B cell (primary cell): ENCODE measurements around the gene CLASRP. TPM values are rescaled to one million over a fixed set of nuclear protein-coding genes. Genes with fewer than 3 reads are reported as not detected.

Experiments
- ATAC-seq: fragments of 200-7000 bp; cut with Tn5 transposase; one replicate; pipeline ENCODE4 v1.10.0; 2021; ENCODE audit warnings: low read depth, mild to moderate bottlenecking, moderate number of reproducible peaks, moderate library complexity
- CTCF ChIA-PET: fragments of 350-600 bp; sonication (Branson Sonifier 250); formaldehyde crosslinking; loops from one replicate; lab custom pipeline; 2021; ENCODE audit warnings: antibody characterized with exemption, inconsistent platforms; lab: Charles Lee
- POLR2A ChIA-PET: fragments of 350-600 bp; sonication (Branson Sonifier 250); formaldehyde crosslinking; loops from one replicate; lab custom pipeline; 2021; ENCODE audit warnings: antibody characterized with exemption; lab: Charles Lee
- DNase-seq: peaks from one replicate; pipeline ENCODE4 v3.0.0; 2013
- H2AFZ ChIP-seq: 2 replicates; pipeline ENCODE4 v1.6.1; 2012; ENCODE audit warnings: mild to moderate bottlenecking, low read depth, low read length; ENCODE audit not compliant: insufficient read depth, poor library complexity, severe bottlenecking
- H3K27ac ChIP-seq, 2 donors: 1 replicate in 1 of 2; 2 replicates in 1 of 2; pipeline ENCODE4 v1.5.1; 2012 to 2013; ENCODE audit warnings: low read length in 2 of 2, mild to moderate bottlenecking in 2 of 2, moderate library complexity in 1 of 2
- H3K27me3 ChIP-seq, 4 experiments: fragments of 200-600 bp in 1 of 4; sonication (generic) in 1 of 4; replicated peaks in 1 of 4; 1 replicate in 2 of 4; 2 replicates in 2 of 4; pipeline versions ENCODE4 v1.6.1 to v1.7.0; 2013 to 2016; ENCODE audit warnings: low read length in 3 of 4, mild to moderate bottlenecking in 2 of 4, mixed read lengths in 1 of 4, moderate library complexity in 1 of 4; ENCODE audit not compliant: insufficient read depth in 4 of 4, control insufficient read depth in 3 of 4; ENCODE audit errors: control extremely low read depth in 1 of 4
- H3K36me3 ChIP-seq, 2 experiments: replicated peaks in 1 of 2; 1 replicate in 1 of 2; 2 replicates in 1 of 2; pipeline versions ENCODE4 v1.6.1 to v1.7.1; 2013; ENCODE audit warnings: low read length in 1 of 2; ENCODE audit not compliant: insufficient read depth in 2 of 2, control insufficient read depth in 1 of 2; ENCODE audit errors: control extremely low read depth in 1 of 2, extremely low read depth in 1 of 2
- H3K4me1 ChIP-seq, 2 donors: fragments of 200-600 bp in 1 of 2; sonication (generic) in 1 of 2; 1 replicate in 1 of 2; 2 replicates in 1 of 2; pipeline versions ENCODE4 v1.5.1 to v1.6.1; 2013 to 2017; ENCODE audit warnings: low read length in 2 of 2; ENCODE audit not compliant: control insufficient read depth in 2 of 2, insufficient read depth in 2 of 2
- H3K4me2 ChIP-seq: replicated peaks from 2 replicates; pipeline ENCODE3; 2012; ENCODE audit warnings: mild to moderate bottlenecking, low read depth, low read length; ENCODE audit not compliant: poor library complexity, severe bottlenecking
- H3K4me3 ChIP-seq, 5 experiments: fragments of 200-600 bp in 1 of 5; sonication (generic) in 1 of 5; 1 replicate in 3 of 5; 2 replicates in 2 of 5; pipeline versions ENCODE4 v1.5.1 to v1.7.0; 2011 to 2016; ENCODE audit warnings: low read length in 4 of 5, mild to moderate bottlenecking in 4 of 5, low read depth in 2 of 5, control low read depth in 1 of 5, moderate library complexity in 1 of 5; ENCODE audit not compliant: insufficient read depth in 1 of 5; ENCODE audit errors: control extremely low read depth in 1 of 5, extremely low read depth in 1 of 5
- H3K79me2 ChIP-seq: fragments of 200-600 bp; sonication (generic); one replicate; pipeline ENCODE4 v1.6.0; 2016; ENCODE audit warnings: low read length; ENCODE audit not compliant: control insufficient read depth, insufficient read depth
- H3K9ac ChIP-seq: fragments of 200-600 bp; sonication (generic); 2 replicates; pipeline ENCODE4 v1.6.1; 2017; ENCODE audit warnings: mild to moderate bottlenecking, low read length, moderate library complexity
- H3K9me3 ChIP-seq, 3 donors: one replicate each; pipeline versions ENCODE4 v1.6.1 to v1.7.1; 2013; ENCODE audit warnings: low read length in 2 of 3; ENCODE audit not compliant: control insufficient read depth in 2 of 3, insufficient read depth in 1 of 3; ENCODE audit errors: control extremely low read depth in 1 of 3
- H4K20me1 ChIP-seq: 2 replicates; pipeline ENCODE4 v1.6.0; 2012; ENCODE audit warnings: mild to moderate bottlenecking, low read length; ENCODE audit not compliant: insufficient read depth, control insufficient read depth, poor library complexity, severe bottlenecking
- H3K27ac Mint-ChIP-seq: one replicate; pipeline ENCODE4 v1.8.0; 2021; ENCODE audit warnings: mixed read lengths
- H3K27me3 Mint-ChIP-seq: one replicate; pipeline ENCODE4 v1.8.0; 2021; ENCODE audit warnings: mixed read lengths
- H3K4me1 Mint-ChIP-seq: one replicate; pipeline ENCODE4 v1.8.0; 2021; ENCODE audit warnings: mixed read lengths
- H3K4me3 Mint-ChIP-seq: one replicate; pipeline ENCODE4 v1.8.0; 2021; ENCODE audit warnings: mixed read lengths
- H3K9me3 Mint-ChIP-seq: one replicate; pipeline ENCODE4 v1.8.0; 2022; ENCODE audit warnings: mixed read lengths; ENCODE audit not compliant: insufficient read depth
- EZH2 ChIP-seq: IDR thresholded peaks from 2 replicates; pipeline ENCODE4 v1.6.1; 2012; ENCODE audit warnings: borderline replicate concordance, low read depth, mild to moderate bottlenecking, moderate library complexity, low read length; ENCODE audit not compliant: insufficient read depth, poor library complexity, severe bottlenecking
- WGBS: methylation state at CpG from one replicate; pipeline ENCODE4 v1.1.5; 2013; ENCODE audit warnings: missing lambda C conversion rate; ENCODE audit not compliant: insufficient coverage; 5-methylcytosine and 5-hydroxymethylcytosine counted together
- intact Hi-C: fragments of 100-400 bp; cut with micrococcal nuclease; formaldehyde crosslinking; loops from one replicate; pipeline ENCODE4 v1.10.0; 2022
- polyA plus RNA-seq: library from polyadenylated mRNA; depleted of rRNA; stranded (reverse); fragments of >200 nt; gene quantifications from 2 replicates; pipeline ENCODE4 v1.2.3, GENCODE V29; 2012
- total RNA-seq, 2 donors: library from RNA; stranded (reverse); fragments of 120-200 nt in 1 of 2; gene quantifications; 1 replicate in 1 of 2; 2 replicates in 1 of 2; pipeline versions ENCODE4 v1.2.3 to v1.2.4, GENCODE V29; 2013 to 2022
- TF ChIP-seq, protein P1 (sequence below): fragments of 200-600 bp; IDR thresholded peaks from one replicate; pipeline ENCODE4 v1.8.0; 2022; ENCODE audit warnings: antibody characterized with exemption, mild to moderate bottlenecking

Gene CLASRP
- total and polyA plus RNA-seq, 2 donors (not counting 1 experiment from before 2014, with no cell fraction given): 234 to 285 TPM

- DNase-seq (no peak), ATAC-seq (no peak)
- ChIA-PET CTCF (no interaction called here), POLR2A (no interaction called here)
- Mint-ChIP-seq H3K9me3 (peaks cover 3% of the 10 kb centered on the region), H3K27ac (peak overlapping the region; percentile 53), H3K27me3 (no peaks in the 10 kb centered on the region), H3K4me3 (no peak overlapping the region), H3K4me1 (peaks cover 30% of the 10 kb centered on the region)
- Histone ChIP-seq H3K4me1 (peaks cover 6 to 18% of the 10 kb centered on the region in 2 donors), H2AFZ (no peak overlapping the region), H3K27ac (no peak overlapping the region), H4K20me1 (peaks cover 8% of the 10 kb centered on the region), H3K36me3 (peaks cover 2 to 28% of the 10 kb centered on the region in 2 experiments), H3K79me2 (peaks cover 69% of the 10 kb centered on the region), H3K9ac (no peak overlapping the region), H3K27me3 (no peaks in the 10 kb centered on the region), H3K4me3 (no peak overlapping the region), H3K4me2 (no peak overlapping the region), H3K9me3 (peaks cover 0 to 7% (median 0%) of the 10 kb centered on the region in 3 donors)
- no peak for TF ChIP-seq EZH2
- TF ChIP-seq, protein P1, sequence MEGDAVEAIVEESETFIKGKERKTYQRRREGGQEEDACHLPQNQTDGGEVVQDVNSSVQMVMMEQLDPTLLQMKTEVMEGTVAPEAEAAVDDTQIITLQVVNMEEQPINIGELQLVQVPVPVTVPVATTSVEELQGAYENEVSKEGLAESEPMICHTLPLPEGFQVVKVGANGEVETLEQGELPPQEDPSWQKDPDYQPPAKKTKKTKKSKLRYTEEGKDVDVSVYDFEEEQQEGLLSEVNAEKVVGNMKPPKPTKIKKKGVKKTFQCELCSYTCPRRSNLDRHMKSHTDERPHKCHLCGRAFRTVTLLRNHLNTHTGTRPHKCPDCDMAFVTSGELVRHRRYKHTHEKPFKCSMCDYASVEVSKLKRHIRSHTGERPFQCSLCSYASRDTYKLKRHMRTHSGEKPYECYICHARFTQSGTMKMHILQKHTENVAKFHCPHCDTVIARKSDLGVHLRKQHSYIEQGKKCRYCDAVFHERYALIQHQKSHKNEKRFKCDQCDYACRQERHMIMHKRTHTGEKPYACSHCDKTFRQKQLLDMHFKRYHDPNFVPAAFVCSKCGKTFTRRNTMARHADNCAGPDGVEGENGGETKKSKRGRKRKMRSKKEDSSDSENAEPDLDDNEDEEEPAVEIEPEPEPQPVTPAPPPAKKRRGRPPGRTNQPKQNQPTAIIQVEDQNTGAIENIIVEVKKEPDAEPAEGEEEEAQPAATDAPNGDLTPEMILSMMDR: no peak
- WGBS: no CpG with 5 or more reads among the region's 4 CpGs
- intact Hi-C loops: no loop called here
Measured at GRCh38 chr19:45086480-45086879, 47.6 kb downstream of the CLASRP start.

GRCh38 chr19:45087531-45087930 lies 48.7 kb downstream of the CLASRP start:
- intact Hi-C loops: no loop called here
- DNase-seq (no peak), ATAC-seq (no peak)
- Histone ChIP-seq H3K27ac (peak overlapping the region in 1 of 2 donors; percentile 56), H3K4me3 (no peak overlapping the region), H3K27me3 (no peaks in the 10 kb centered on the region), H3K36me3 (peaks cover 2 to 18% of the 10 kb centered on the region in 2 experiments), H3K9ac (no peak overlapping the region), H2AFZ (no peak overlapping the region), H3K4me1 (peaks cover 6 to 21% of the 10 kb centered on the region in 2 donors), H3K4me2 (peak overlapping the region; percentile 28), H4K20me1 (peaks cover 8% of the 10 kb centered on the region), H3K79me2 (peaks cover 62% of the 10 kb centered on the region), H3K9me3 (peaks cover 0 to 8% (median 0%) of the 10 kb centered on the region in 3 donors)
- no peak for TF ChIP-seq EZH2
- TF ChIP-seq, protein P1: no peak
- Mint-ChIP-seq H3K27me3 (no peaks in the 10 kb centered on the region), H3K4me1 (peaks cover 31% of the 10 kb centered on the region), H3K4me3 (no peak overlapping the region), H3K9me3 (peaks cover 3% of the 10 kb centered on the region), H3K27ac (peak overlapping the region; percentile 72)
- ChIA-PET POLR2A (no interaction called here), CTCF (no interaction called here)
- 20% methylated on average over 11 of the region's 11 CpGs for WGBS
